Testis (tissue), 3 donors: ENCODE data around the gene P2RX1. TPM values are rescaled to one million over a fixed set of nuclear protein-coding genes. Genes with fewer than 3 reads are reported as not detected.

Experiments
- DNase-seq: peaks from one replicate; pipeline ENCODE4 v3.0.0-alpha.2; 2019
- H3K27ac ChIP-seq, 2 donors: fragments of 200-600 bp; sonication (generic); one replicate each; pipeline ENCODE4 v1.5.1; 2019
- H3K27me3 ChIP-seq: fragments of 200-600 bp; sonication (generic); one replicate; pipeline ENCODE4 v1.5.1; 2019
- H3K36me3 ChIP-seq: fragments of 200-600 bp; sonication (generic); one replicate; pipeline ENCODE4 v1.5.1; 2017; ENCODE audit warnings: low read depth; ENCODE audit errors: missing control alignments
- H3K4me1 ChIP-seq: fragments of 200-600 bp; sonication (generic); one replicate; pipeline ENCODE4 v1.5.1; 2019
- H3K4me3 ChIP-seq, 2 donors: fragments of 200-600 bp; sonication (generic); one replicate each; pipeline ENCODE4 v1.5.1; 2017 to 2019
- H3K9me3 ChIP-seq: fragments of 200-600 bp; sonication (generic); one replicate; pipeline ENCODE4 v1.5.1; 2017
- CTCF ChIP-seq, 3 experiments: fragments of 450-650 bp in 2 of 3; fragments of 200-600 bp in 1 of 3; sonication (generic) in 1 of 3; IDR thresholded peaks; one replicate each; pipeline ENCODE4 v1.5.1; 2016 to 2019; ENCODE audit warnings: antibody characterized with exemption in 3 of 3, mild to moderate bottlenecking in 2 of 3, moderate library complexity in 1 of 3
- POLR2A ChIP-seq: fragments of 450-650 bp; IDR thresholded peaks from one replicate; pipeline ENCODE4 v1.6.1; 2017; ENCODE audit warnings: antibody characterized with exemption, mild to moderate bottlenecking, moderate library complexity
- WGBS, 2 donors: methylation state at CpG; one replicate each; pipeline ENCODE4 v1.1.5; 2018; 5-methylcytosine and 5-hydroxymethylcytosine counted together
- intact Hi-C: fragments of 100-400 bp; cut with DNase I; formaldehyde crosslinking; loops from one replicate; pipeline ENCODE4 v1.15.1; 2023; ENCODE audit warnings: low total_unique reads
- polyA plus RNA-seq: library from polyadenylated mRNA; stranded (reverse); fragments of 350-450 nt; fragmentation: Illumina TruSeq; extraction: RNeasy Lipid Tissue Mini Kit (QIAGEN cat#74804); gene quantifications from one replicate; pipeline ENCODE4 v1.2.3, GENCODE V29; 2014; ENCODE audit warnings: low read depth, low replicate concordance; ENCODE audit not compliant: insufficient read depth
- total RNA-seq, 2 donors: library from RNA; depleted of rRNA; stranded (reverse); fragments of >200 nt; gene quantifications; one replicate each; pipeline ENCODE4 v1.2.3, GENCODE V29; 2016

P2RX1 gene
- total and polyA plus RNA-seq, 3 donors from 2014 or later = 2.5 to 15.2 (median 5.0) TPM

GRCh38 chr17:3909257-3909656, 7.0 kb downstream of the P2RX1 start:
- DNase-seq = no peak
- H3K36me3 ChIP-seq = no peaks in the 10 kb centered on the region
- intact Hi-C loops = no loop called here
- H3K9me3 ChIP-seq = no peaks in the 10 kb centered on the region
- WGBS, 2 donors = 86 to 91% methylated on average over 12 of the region's 12 CpGs
- H3K4me1 ChIP-seq = peaks cover 4% of the 10 kb centered on the region
- no peak overlapping the region for H3K27ac ChIP-seq
- no peak overlapping the region for H3K4me3 ChIP-seq
- TF ChIP-seq CTCF (IDR thresholded peaks at IDR 0.05) (no peak), POLR2A (no peak)
- no peaks in the 10 kb centered on the region for H3K27me3 ChIP-seq

- Histone ChIP-seq H3K9me3 (no peaks in the 10 kb centered on the region), H3K4me1 (no peaks in the 10 kb centered on the region), H3K4me3 (no peak overlapping the region), H3K27me3 (no peaks in the 10 kb centered on the region), H3K36me3 (no peaks in the 10 kb centered on the region), H3K27ac (no peak overlapping the region)
- intact Hi-C loops = no loop called here
- TF ChIP-seq POLR2A = no peak
- TF ChIP-seq CTCF (IDR thresholded peaks at IDR 0.05) = no peak
- WGBS, 2 donors = 88 to 89% methylated on average over 10 to 11 of the region's 11 CpGs
- DNase-seq = no peak
Observed at GRCh38 chr17:3907483-3908216, 8.6 kb downstream of the P2RX1 start.

- WGBS, 2 donors = 85 to 95% methylated on average over 4 of the region's 4 CpGs
- intact Hi-C loops = no loop called here
- H3K4me1 ChIP-seq = no peaks in the 10 kb centered on the region
- no peaks in the 10 kb centered on the region for H3K27me3 ChIP-seq
- no peaks in the 10 kb centered on the region for H3K9me3 ChIP-seq
- TF ChIP-seq POLR2A = no peak
- TF ChIP-seq CTCF (IDR thresholded peaks at IDR 0.05) = no peak
- no peak overlapping the region for H3K27ac ChIP-seq
- H3K36me3 ChIP-seq = no peaks in the 10 kb centered on the region
- DNase-seq = no peak
- H3K4me3 ChIP-seq = no peak overlapping the region
Observed at GRCh38 chr17:3906881-3907280, 9.4 kb downstream of the P2RX1 start.

GRCh38 chr17:3905017-3905520, 11.2 kb downstream of the P2RX1 start:
- Histone ChIP-seq H3K4me3 (no peak overlapping the region), H3K27me3 (no peaks in the 10 kb centered on the region), H3K27ac (no peak overlapping the region), H3K36me3 (no peaks in the 10 kb centered on the region), H3K9me3 (no peaks in the 10 kb centered on the region), H3K4me1 (no peaks in the 10 kb centered on the region)
- intact Hi-C loops = no loop called here
- no peak for DNase-seq
- 89 to 100% methylated on average over 2 to 11 of the region's 11 CpGs for WGBS, 2 donors
- TF ChIP-seq CTCF (IDR thresholded peaks at IDR 0.05) (no peak), POLR2A (no peak)

GRCh38 chr17:3904501-3904900, 11.8 kb downstream of the P2RX1 start:
- TF ChIP-seq POLR2A (no peak), CTCF (IDR thresholded peaks at IDR 0.05) (no peak)
- 88 to 89% methylated on average over 10 to 15 of the region's 15 CpGs for WGBS, 2 donors
- no peak overlapping the region for H3K27ac ChIP-seq

More at GRCh38 chr17:3904501-3904900, 11.8 kb downstream of the P2RX1 start:
- Histone ChIP-seq H3K36me3 (no peaks in the 10 kb centered on the region), H3K9me3 (no peaks in the 10 kb centered on the region), H3K4me1 (no peaks in the 10 kb centered on the region), H3K27me3 (no peaks in the 10 kb centered on the region), H3K4me3 (no peak overlapping the region)
- DNase-seq = no peak
- intact Hi-C loops = no loop called here
